Testis (tissue), 2 donors: Measurements from ENCODE around the gene VWA5B2.

Source experiments
- CTCF ChIP-seq, 3 experiments: fragments of 450-650 bp in 2 of 3; fragments of 200-600 bp in 1 of 3; sonication (generic) in 1 of 3; IDR thresholded peaks; one replicate each; pipeline ENCODE4 v1.5.1; 2016 to 2019; ENCODE audit warnings: antibody characterized with exemption in 3 of 3, mild to moderate bottlenecking in 2 of 3, moderate library complexity in 1 of 3
- POLR2A ChIP-seq: fragments of 450-650 bp; IDR thresholded peaks from one replicate; pipeline ENCODE4 v1.6.1; 2017; ENCODE audit warnings: antibody characterized with exemption, mild to moderate bottlenecking, moderate library complexity

- TF ChIP-seq CTCF (IDR thresholded peaks at IDR 0.05), result no peak
- TF ChIP-seq POLR2A, result no peak
These were observed 828 bp upstream of the VWA5B2 start for GRCh38 chr3:184228376-184229137.
